ENCODE results near the gene CASTOR1.
A peak's percentile ranks its signal among the peaks of the same experiment; 100 is the strongest.

CASTOR1 gene

GRCh38 chr22:30245181-30245984 is 43.9 kb downstream of the CASTOR1 start:
- DNase-seq (ENCODE audit: low spot score), result peak; percentile 47

GRCh38 chr22:30244641-30245040 is 44.7 kb downstream of the CASTOR1 start:
- DNase-seq (ENCODE audit: low spot score), result no peak

DNA sequence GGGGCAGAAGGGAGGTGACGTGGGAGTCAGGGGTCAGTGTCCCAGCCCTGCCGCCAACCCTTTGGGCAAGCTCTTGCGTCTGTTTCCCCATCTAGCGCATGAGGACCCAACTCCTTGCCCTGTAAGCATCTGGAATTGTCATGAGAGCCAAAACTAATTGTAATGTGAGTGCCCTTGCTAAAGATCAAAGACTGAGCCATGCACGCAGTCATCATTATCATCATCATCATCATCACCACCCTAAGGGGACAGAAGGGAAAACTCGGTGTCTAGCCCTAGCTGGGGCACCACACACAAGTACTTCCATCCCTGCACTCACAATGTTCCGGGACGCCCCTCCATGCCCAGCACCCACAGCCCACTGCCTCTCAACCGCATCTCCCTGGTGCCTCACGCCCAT is 45.2 kb downstream of the CASTOR1 start:
- DNase-seq (ENCODE audit: low spot score), result no peak

GRCh38 chr22:30243661-30244060 is 45.6 kb downstream of the CASTOR1 start:
- DNase-seq (ENCODE audit: low spot score), result no peak

GRCh38 chr22:30241576-30242371 is 47.5 kb downstream of the CASTOR1 start:
- DNase-seq (ENCODE audit: low spot score), result no peak

GRCh38 chr22:30240541-30241417 is 48.5 kb downstream of the CASTOR1 start:
- peak; percentile 53 for DNase-seq (ENCODE audit: low spot score)

DNA sequence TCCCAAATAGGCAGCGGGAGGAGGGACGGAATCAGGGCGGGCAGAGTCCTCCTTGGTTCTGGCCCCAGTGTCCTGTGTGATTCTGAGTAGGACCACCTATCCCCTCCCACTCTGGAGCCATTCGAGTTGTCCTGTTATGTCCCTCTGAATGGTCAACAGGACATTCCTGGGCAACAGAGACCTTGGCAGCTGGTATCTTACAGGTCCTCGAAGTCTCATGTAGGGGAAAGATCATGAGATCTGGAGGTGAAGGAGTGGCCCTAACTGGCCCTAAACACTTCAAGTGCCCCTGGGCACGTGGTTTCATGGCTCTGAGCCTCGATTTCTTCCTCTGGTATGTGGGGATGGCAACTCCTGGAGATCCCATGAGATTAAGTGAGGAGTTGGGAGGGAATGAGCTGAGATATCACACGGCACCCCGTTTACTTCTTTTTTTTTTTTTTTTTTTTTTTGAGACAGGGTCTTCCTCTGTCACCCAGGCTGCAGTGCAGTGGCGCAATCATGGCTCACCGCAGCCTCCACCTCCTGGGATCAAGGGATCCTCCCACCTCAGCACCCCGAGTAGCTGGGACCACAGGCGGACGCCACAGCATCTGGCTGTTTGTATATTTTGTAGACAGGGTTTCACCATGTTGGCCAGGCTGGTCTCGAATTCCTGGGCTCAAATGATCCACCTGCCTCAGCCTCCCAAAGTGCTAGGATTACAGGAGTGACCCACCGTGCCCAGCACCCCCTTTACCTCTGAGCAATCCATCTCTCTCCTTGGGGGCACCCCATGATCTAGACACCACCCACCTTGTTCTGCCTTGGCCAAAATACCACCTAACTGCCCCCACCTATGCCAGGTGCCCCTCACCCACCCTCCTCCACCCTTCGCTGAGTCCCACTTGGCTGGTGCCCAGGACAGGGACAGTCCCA is 49.6 kb downstream of the CASTOR1 start:
- DNase-seq (ENCODE audit: low spot score), result no peak

DNA sequence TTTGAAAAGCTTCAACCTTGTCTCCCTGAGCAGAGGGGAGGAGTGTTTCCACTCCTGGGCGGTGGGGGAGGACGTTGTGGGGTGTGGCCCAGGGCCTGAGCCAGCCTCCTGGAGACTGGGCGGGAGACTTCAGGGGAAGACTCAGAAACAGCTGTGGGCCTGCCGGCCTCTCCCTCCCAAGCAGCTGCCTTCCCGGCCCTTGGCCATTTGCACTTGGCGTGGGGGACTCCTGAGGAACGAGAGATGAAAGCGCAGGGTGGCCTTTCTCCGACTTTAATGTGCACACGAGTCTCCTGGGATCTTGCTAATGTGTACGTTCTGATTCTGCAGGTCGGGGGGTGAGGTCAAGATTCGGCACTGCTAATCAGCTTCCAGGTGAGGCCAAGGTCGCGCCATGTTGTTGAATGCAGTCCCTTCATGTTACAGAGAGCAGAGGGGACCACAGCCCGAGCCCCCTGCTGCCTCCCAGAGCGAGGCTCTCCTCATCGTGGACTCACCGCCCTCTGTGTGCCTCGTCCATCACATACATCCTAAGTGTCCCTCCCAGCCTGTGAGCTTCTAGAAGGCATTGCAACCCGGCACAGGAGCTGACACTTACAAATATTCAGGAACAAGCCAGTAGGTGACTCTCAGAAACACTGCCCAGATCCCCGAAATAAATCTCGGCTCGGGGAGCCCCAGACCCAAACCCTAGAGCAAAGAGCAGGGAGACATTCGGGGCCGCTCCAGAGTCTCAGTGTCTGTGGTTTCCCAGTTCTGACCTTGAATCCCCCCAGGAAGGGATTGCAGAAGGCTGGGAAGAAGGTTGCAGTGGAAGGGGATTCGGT is 50.4 kb downstream of the CASTOR1 start:
- DNase-seq (ENCODE audit: low spot score), result peak; percentile 74

- no peak for DNase-seq (ENCODE audit: low spot score)
Measured at GRCh38 chr22:30238136-30238535, 51.2 kb downstream of the CASTOR1 start.

- no peak for DNase-seq (ENCODE audit: low spot score)
Measured at GRCh38 chr22:30236875-30237274, 52.4 kb downstream of the CASTOR1 start.

DNA sequence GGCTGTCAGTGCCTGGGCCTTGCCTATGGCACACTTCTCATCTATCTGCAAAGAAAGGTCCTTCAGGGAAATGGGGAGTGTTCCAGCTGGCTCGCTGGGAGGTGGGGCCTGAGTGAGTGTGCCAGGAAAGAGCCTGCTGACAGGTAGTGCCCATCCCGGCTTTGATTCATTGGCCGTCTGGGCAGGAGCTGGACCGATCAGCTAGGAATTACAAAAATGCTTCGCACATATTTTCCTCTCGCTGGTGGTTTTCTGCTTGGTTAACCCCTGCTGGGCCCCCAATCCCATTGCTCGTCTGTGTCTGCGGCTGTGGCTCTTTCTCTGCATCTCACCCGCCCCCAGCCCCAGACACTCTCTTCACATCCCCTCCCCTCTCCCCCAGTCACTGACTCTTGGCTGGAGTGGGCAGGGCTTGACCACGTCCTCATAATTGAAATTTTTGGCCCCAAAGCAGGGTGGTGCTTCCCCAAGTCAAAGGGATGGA is 53.6 kb downstream of the CASTOR1 start:
- DNase-seq (ENCODE audit: low spot score), result peak; percentile 89
